B cell (primary cell): ENCODE measurements around the gene MED9.

Experiments used
- CTCF ChIP-seq: fragments of 200-600 bp; IDR thresholded peaks from one replicate; pipeline ENCODE4 v1.8.0; 2022; ENCODE audit warnings: antibody characterized with exemption, mild to moderate bottlenecking
- EZH2 ChIP-seq: IDR thresholded peaks from 2 replicates; pipeline ENCODE4 v1.6.1; 2012; ENCODE audit warnings: borderline replicate concordance, low read depth, mild to moderate bottlenecking, moderate library complexity, low read length; ENCODE audit not compliant: insufficient read depth, poor library complexity, severe bottlenecking

GRCh38 chr17:17467016-17467415, 9.8 kb upstream of the MED9 start:
- TF ChIP-seq CTCF (no peak), EZH2 (no peak)
